Measurements from ENCODE around the gene AFTPH. TPM values are rescaled to one million over a fixed set of nuclear protein-coding genes. Genes with fewer than 3 reads are reported as not detected.

Gene AFTPH
- total and polyA plus RNA-seq, 9 of the 15 experiments (the other 6 are each of a cell fraction or from before 2014, with no cell fraction given): 8.0 to 26.2 (median 13.8) TPM

DNA sequence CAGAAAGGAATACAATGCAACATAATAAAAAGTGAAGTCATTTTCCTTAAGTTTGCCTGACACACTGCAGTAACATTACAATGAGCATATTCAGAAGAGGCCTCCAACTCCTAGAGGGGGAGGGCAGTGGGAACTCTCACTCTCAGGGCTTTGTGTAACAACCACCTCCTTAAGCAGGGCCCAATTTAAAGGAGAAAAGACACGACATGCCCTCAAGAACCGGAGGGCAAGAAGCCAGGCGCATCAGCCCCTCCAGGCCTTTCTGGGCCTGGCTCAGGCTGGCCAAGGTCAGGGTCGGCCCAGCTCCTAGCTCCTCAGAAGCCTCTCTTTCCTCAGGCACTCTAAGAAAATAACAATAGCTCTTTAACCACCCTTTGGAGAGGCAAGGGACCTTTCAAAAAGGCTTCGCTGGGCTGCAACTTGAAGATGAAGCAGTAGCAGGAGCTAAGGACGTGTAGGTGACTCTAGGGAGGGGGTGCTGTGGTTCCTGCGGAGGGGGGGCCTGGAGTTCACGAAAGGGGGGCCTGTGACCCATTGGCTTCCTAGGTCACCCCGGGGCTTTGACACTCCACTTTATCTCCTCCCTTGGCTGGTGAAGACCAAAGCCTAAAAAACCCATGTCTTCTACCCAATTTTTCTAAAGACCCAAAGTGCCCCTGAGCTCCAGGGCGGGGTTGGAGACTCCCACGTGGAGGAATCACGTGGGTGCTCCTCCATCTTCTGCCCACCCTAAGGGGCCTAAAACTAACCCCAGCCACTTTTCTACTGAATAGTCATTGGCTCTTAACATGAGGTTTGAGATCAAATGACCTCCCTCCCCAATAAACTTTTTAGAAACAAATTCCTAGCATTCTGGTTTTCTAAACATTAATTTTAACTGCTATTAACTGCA is 116.3 kb downstream of the AFTPH start (continued):
- TF ChIP-seq, protein P1, sequence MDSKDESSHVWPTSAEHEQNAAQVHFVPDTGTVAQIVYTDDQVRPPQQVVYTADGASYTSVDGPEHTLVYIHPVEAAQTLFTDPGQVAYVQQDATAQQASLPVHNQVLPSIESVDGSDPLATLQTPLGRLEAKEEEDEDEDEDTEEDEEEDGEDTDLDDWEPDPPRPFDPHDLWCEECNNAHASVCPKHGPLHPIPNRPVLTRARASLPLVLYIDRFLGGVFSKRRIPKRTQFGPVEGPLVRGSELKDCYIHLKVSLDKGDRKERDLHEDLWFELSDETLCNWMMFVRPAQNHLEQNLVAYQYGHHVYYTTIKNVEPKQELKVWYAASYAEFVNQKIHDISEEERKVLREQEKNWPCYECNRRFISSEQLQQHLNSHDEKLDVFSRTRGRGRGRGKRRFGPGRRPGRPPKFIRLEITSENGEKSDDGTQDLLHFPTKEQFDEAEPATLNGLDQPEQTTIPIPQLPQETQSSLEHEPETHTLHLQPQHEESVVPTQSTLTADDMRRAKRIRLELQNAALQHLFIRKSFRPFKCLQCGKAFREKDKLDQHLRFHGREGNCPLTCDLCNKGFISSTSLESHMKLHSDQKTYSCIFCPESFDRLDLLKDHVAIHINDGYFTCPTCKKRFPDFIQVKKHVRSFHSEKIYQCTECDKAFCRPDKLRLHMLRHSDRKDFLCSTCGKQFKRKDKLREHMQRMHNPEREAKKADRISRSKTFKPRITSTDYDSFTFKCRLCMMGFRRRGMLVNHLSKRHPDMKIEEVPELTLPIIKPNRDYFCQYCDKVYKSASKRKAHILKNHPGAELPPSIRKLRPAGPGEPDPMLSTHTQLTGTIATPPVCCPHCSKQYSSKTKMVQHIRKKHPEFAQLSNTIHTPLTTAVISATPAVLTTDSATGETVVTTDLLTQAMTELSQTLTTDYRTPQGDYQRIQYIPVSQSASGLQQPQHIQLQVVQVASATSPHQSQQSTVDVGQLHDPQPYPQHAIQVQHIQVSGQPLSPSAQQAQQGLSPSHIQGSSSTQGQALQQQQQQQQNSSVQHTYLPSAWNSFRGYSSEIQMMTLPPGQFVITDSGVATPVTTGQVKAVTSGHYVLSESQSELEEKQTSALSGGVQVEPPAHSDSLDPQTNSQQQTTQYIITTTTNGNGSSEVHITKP (IDR thresholded peaks at IDR 0.05; ENCODE audit: partially characterized antibody): peak; percentile 55
- TF ChIP-seq EP400 (IDR thresholded peaks at IDR 0.05) (peak; percentile 39; the same call in 1 of the 2 replicates), ZNF224 (CRISPR knock-in tag; IDR thresholded peaks at IDR 0.05) (no peak), E2F3 (CRISPR knock-in tag; IDR thresholded peaks at IDR 0.05) (no peak), EWSR1 (IDR thresholded peaks at IDR 0.05; ENCODE audit: borderline replicate concordance, low read depth, partially characterized antibody) (no peak), CEBPB (tag; IDR thresholded peaks at IDR 0.05) (no peak), KLF10 (CRISPR knock-in tag; IDR thresholded peaks at IDR 0.05) (no peak)
- TF ChIP-seq, protein P2, sequence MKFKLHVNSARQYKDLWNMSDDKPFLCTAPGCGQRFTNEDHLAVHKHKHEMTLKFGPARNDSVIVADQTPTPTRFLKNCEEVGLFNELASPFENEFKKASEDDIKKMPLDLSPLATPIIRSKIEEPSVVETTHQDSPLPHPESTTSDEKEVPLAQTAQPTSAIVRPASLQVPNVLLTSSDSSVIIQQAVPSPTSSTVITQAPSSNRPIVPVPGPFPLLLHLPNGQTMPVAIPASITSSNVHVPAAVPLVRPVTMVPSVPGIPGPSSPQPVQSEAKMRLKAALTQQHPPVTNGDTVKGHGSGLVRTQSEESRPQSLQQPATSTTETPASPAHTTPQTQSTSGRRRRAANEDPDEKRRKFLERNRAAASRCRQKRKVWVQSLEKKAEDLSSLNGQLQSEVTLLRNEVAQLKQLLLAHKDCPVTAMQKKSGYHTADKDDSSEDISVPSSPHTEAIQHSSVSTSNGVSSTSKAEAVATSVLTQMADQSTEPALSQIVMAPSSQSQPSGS (CRISPR knock-in tag; IDR thresholded peaks at IDR 0.05): no peak
- TF ChIP-seq, protein P3, sequence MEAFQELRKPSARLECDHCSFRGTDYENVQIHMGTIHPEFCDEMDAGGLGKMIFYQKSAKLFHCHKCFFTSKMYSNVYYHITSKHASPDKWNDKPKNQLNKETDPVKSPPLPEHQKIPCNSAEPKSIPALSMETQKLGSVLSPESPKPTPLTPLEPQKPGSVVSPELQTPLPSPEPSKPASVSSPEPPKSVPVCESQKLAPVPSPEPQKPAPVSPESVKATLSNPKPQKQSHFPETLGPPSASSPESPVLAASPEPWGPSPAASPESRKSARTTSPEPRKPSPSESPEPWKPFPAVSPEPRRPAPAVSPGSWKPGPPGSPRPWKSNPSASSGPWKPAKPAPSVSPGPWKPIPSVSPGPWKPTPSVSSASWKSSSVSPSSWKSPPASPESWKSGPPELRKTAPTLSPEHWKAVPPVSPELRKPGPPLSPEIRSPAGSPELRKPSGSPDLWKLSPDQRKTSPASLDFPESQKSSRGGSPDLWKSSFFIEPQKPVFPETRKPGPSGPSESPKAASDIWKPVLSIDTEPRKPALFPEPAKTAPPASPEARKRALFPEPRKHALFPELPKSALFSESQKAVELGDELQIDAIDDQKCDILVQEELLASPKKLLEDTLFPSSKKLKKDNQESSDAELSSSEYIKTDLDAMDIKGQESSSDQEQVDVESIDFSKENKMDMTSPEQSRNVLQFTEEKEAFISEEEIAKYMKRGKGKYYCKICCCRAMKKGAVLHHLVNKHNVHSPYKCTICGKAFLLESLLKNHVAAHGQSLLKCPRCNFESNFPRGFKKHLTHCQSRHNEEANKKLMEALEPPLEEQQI (IDR thresholded peaks at IDR 0.05): no peak
- TF ChIP-seq, protein P4, sequence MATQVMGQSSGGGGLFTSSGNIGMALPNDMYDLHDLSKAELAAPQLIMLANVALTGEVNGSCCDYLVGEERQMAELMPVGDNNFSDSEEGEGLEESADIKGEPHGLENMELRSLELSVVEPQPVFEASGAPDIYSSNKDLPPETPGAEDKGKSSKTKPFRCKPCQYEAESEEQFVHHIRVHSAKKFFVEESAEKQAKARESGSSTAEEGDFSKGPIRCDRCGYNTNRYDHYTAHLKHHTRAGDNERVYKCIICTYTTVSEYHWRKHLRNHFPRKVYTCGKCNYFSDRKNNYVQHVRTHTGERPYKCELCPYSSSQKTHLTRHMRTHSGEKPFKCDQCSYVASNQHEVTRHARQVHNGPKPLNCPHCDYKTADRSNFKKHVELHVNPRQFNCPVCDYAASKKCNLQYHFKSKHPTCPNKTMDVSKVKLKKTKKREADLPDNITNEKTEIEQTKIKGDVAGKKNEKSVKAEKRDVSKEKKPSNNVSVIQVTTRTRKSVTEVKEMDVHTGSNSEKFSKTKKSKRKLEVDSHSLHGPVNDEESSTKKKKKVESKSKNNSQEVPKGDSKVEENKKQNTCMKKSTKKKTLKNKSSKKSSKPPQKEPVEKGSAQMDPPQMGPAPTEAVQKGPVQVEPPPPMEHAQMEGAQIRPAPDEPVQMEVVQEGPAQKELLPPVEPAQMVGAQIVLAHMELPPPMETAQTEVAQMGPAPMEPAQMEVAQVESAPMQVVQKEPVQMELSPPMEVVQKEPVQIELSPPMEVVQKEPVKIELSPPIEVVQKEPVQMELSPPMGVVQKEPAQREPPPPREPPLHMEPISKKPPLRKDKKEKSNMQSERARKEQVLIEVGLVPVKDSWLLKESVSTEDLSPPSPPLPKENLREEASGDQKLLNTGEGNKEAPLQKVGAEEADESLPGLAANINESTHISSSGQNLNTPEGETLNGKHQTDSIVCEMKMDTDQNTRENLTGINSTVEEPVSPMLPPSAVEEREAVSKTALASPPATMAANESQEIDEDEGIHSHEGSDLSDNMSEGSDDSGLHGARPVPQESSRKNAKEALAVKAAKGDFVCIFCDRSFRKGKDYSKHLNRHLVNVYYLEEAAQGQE (IDR thresholded peaks at IDR 0.05; ENCODE audit: borderline replicate concordance): 0 out of 2 replicates have a peak, but pooled peaks have one; percentile 5
- TF ChIP-seq, protein P4 (CRISPR knock-in tag; IDR thresholded peaks at IDR 0.05; ENCODE audit: low read depth): no peak

Measured in K562 (cell line).